Heart left ventricle (tissue), 16 donors: ENCODE data around the gene WNK2. TPM values are rescaled to one million over a fixed set of nuclear protein-coding genes. Genes with fewer than 3 reads are reported as not detected.
A peak's percentile ranks its signal among the peaks of the same experiment; 100 is the strongest.

ENCODE experiments used
- ATAC-seq, 4 donors: fragments of 200-7000 bp; cut with Tn5 transposase; one replicate each; pipeline ENCODE4 v1.9.1; 2020 to 2022; ENCODE audit warnings: moderate library complexity in 4 of 4, mild to moderate bottlenecking in 3 of 4, moderate number of reproducible peaks in 1 of 4
- DNase-seq, 5 donors: peaks; one replicate each; pipeline ENCODE4 v3.0.0-alpha.2; 2020
- H3K27ac ChIP-seq, 12 donors: fragments of 200-600 bp; sonication (generic) in 4 of 12; one replicate each; pipeline versions ENCODE4 v1.5.0 to v1.8.0; 2016 to 2022; ENCODE audit warnings: mild to moderate bottlenecking in 2 of 12
- H3K27me3 ChIP-seq, 9 donors: fragments of 200-600 bp; sonication (generic) in 2 of 9; one replicate each; pipeline versions ENCODE4 v1.5.1 to v1.8.0; 2016 to 2022; ENCODE audit warnings: mild to moderate bottlenecking in 3 of 9
- H3K36me3 ChIP-seq, 9 donors: fragments of 200-600 bp; sonication (generic) in 2 of 9; one replicate each; pipeline versions ENCODE4 v1.5.0 to v1.8.0; 2018 to 2022; ENCODE audit warnings: mild to moderate bottlenecking in 2 of 9
- H3K4me1 ChIP-seq, 12 donors: fragments of 200-600 bp; sonication (generic) in 4 of 12; one replicate each; pipeline versions ENCODE4 v1.5.0 to v1.8.0; 2016 to 2022; ENCODE audit warnings: mild to moderate bottlenecking in 3 of 12
- H3K4me3 ChIP-seq, 12 donors: fragments of 200-600 bp; sonication (generic) in 4 of 12; one replicate each; pipeline versions ENCODE4 v1.5.0 to v1.8.0; 2017 to 2022; ENCODE audit warnings: mild to moderate bottlenecking in 9 of 12, moderate library complexity in 4 of 12
- H3K9me3 ChIP-seq, 12 donors: fragments of 200-600 bp; sonication (generic) in 4 of 12; one replicate each; pipeline versions ENCODE4 v1.5.0 to v1.8.0; 2016 to 2022; ENCODE audit warnings: mild to moderate bottlenecking in 1 of 12
- CTCF ChIP-seq, 12 donors: fragments of 200-600 bp; sonication (generic) in 4 of 12; IDR thresholded peaks; one replicate each; pipeline versions ENCODE4 v1.5.0 to v1.8.0; 2018 to 2022; ENCODE audit warnings: antibody characterized with exemption in 12 of 12, mild to moderate bottlenecking in 5 of 12
- POLR2A ChIP-seq, 2 donors: fragments of 450-650 bp; IDR thresholded peaks; one replicate each; pipeline ENCODE4 v1.6.1; 2017; ENCODE audit warnings: antibody characterized with exemption in 2 of 2, mild to moderate bottlenecking in 2 of 2, moderate library complexity in 2 of 2
- WGBS, 4 donors: extraction: QIAGEN DNeasy Blood & Tissue Kit in 2 of 4; methylation state at CpG; one replicate each; pipeline versions ENCODE4 v1.1.5 to v1.1.7; 2013 to 2018; 5-methylcytosine and 5-hydroxymethylcytosine counted together
- intact Hi-C, 10 donors: fragments of 100-400 bp; cut with DNase I; formaldehyde crosslinking; loops; one replicate each; pipeline versions ENCODE4 v1.11.1 to v1.14.2; 2022
- polyA plus RNA-seq, 2 donors: library from polyadenylated mRNA; stranded (reverse); fragments of 200-250 nt; gene quantifications; one replicate each; pipeline ENCODE4 v1.2.3, GENCODE V29; 2013
- total RNA-seq, 9 donors: library from RNA; depleted of rRNA in 2 of 9; stranded (reverse); fragments of >200 nt in 2 of 9; fragmentation: NEBNext Ultra II Directional in 3 of 9; extraction: Animal tissue kit (Norgen Biotek cat#: 25700) in 3 of 9; gene quantifications; one replicate each; pipeline versions ENCODE4 v1.1.0 to v1.2.4, GENCODE V29; 2016 to 2023
- donor health status: ischemic (EF 13 %, LVEDD 7.1; RV severe dilation, severe dysfunction).
- donor health status: healthy with polysubstance abuse.
- donor health status: DM: no; HTN: yes; CAD: no.
- donor health status: DM: no; HTN: no; CAD: no.
- donor health status: ischemic (EF 25% LVEDD 6.9; RV normal size, moderate dysfunction).
- donor health status: ischemic (EF 25% LVEDD 5.7; RV mildly dilated, moderate dysfunction).
- donor health status: healthy.
- donor health status: DM: yes; HTN: yes; CAD: no.
- donor health status: ischemic (EF 35%, LVEDD 5.7; RV mildly dilated, moderate dysfunction).
- donor health status: nonischemic (EF 11% LVEDD 7.7; RV severe dilation, severe dysfunction).
- donor health status: DM: yes; HTN: yes; CAD: no.
- donor health status: PGD.
- donor health status: ischemic (EF 29% LVEDD 5.4; RV normal size, mild dysfunction).
- donor health status: nonischemic (EF 23%, LVEDD 6.1; RV moderate dilation, normal function).

Gene WNK2
- total and polyA plus RNA-seq, 11 donors, result 29.4 to 206 (median 112) TPM

GRCh38 chr9:93276973-93277372 is 93.0 kb downstream of the WNK2 start:
- H3K27ac ChIP-seq, result no peak overlapping the region
- ATAC-seq, result no peak
- H3K36me3 ChIP-seq, result peaks cover 0 to 13% (median 0%) of the 10 kb centered on the region in 9 donors
- H3K4me3 ChIP-seq, result no peak overlapping the region
- TF ChIP-seq CTCF (IDR thresholded peaks at IDR 0.05), result peak in 1 of 12 donors; percentile 8
- no peak for TF ChIP-seq POLR2A (IDR thresholded peaks at IDR 0.05)
- no peak for DNase-seq
- WGBS, 4 donors, result 89 to 94% (median 91%) methylated on average over 5 of the region's 5 CpGs
- intact Hi-C loops, result no loop called here
- no peaks in the 10 kb centered on the region for H3K27me3 ChIP-seq
- H3K9me3 ChIP-seq, result peaks cover 0 to 15% (median 0%) of the 10 kb centered on the region in 12 donors
- no peaks in the 10 kb centered on the region for H3K4me1 ChIP-seq

GRCh38 chr9:93278144-93278543 is 94.2 kb downstream of the WNK2 start:
- Histone ChIP-seq H3K9me3 (peaks cover 0 to 10% (median 0%) of the 10 kb centered on the region in 12 donors), H3K4me1 (no peaks in the 10 kb centered on the region), H3K36me3 (peaks cover 0 to 13% (median 0%) of the 10 kb centered on the region in 9 donors), H3K27ac (no peak overlapping the region), H3K27me3 (no peaks in the 10 kb centered on the region), H3K4me3 (no peak overlapping the region)
- DNase-seq (no peak), ATAC-seq (no peak)
- intact Hi-C loops, result no loop called here
- TF ChIP-seq CTCF (IDR thresholded peaks at IDR 0.05) (no peak), POLR2A (IDR thresholded peaks at IDR 0.05) (no peak)
- 49 to 59% (median 58%) methylated on average over 7 of the region's 7 CpGs for WGBS, 4 donors

GRCh38 chr9:93280661-93281259 is 96.8 kb downstream of the WNK2 start:
- peaks cover 0 to 11% (median 0%) of the 10 kb centered on the region in 9 donors for H3K36me3 ChIP-seq
- TF ChIP-seq POLR2A (IDR thresholded peaks at IDR 0.05), result no peak
- no peak for TF ChIP-seq CTCF (IDR thresholded peaks at IDR 0.05)
- DNase-seq (no peak), ATAC-seq (no peak)
- no peak overlapping the region for H3K4me3 ChIP-seq
- 85 to 95% (median 88%) methylated on average over 1 of the region's 1 CpG for WGBS, 4 donors
- intact Hi-C loops, result no loop called here
- no peaks in the 10 kb centered on the region for H3K27me3 ChIP-seq
- no peaks in the 10 kb centered on the region for H3K4me1 ChIP-seq
- H3K9me3 ChIP-seq, result no peaks in the 10 kb centered on the region
- no peak overlapping the region for H3K27ac ChIP-seq

- H3K27ac ChIP-seq, result no peak overlapping the region
- H3K36me3 ChIP-seq, result peaks cover 0 to 8% (median 0%) of the 10 kb centered on the region in 9 donors
- no peaks in the 10 kb centered on the region for H3K27me3 ChIP-seq
- 79 to 85% (median 79%) methylated on average over 6 of the region's 6 CpGs for WGBS, 4 donors
- TF ChIP-seq CTCF (IDR thresholded peaks at IDR 0.05) (no peak), POLR2A (IDR thresholded peaks at IDR 0.05) (no peak)
- intact Hi-C loops, result no loop called here
- H3K4me1 ChIP-seq, result peaks cover 0 to 9% (median 0%) of the 10 kb centered on the region in 12 donors
- H3K4me3 ChIP-seq, result no peak overlapping the region
- no peak for ATAC-seq
- DNase-seq, result no peak
- no peaks in the 10 kb centered on the region for H3K9me3 ChIP-seq
Observed at GRCh38 chr9:93286252-93287188, 102.6 kb downstream of the WNK2 start.
